Effector memory CD4-positive, alpha-beta T cell (primary cell): ENCODE measurements around the gene SLC6A1.

Experiments
- DNase-seq, 3 donors: peaks; one replicate each; pipeline ENCODE4 v3.0.0-alpha.2; 2020
- H3K27ac ChIP-seq: 2 replicates; pipeline ENCODE4 v1.7.0; 2013; ENCODE audit warnings: mild to moderate bottlenecking, low read length, moderate library complexity; ENCODE audit not compliant: insufficient read depth, poor library complexity, severe bottlenecking
- H3K27me3 ChIP-seq: replicated peaks from 2 replicates; pipeline ENCODE4 v1.7.0; 2013; ENCODE audit warnings: mild to moderate bottlenecking, low read length; ENCODE audit not compliant: insufficient read depth, control insufficient read depth, poor library complexity, severe bottlenecking
- H3K36me3 ChIP-seq: 2 replicates; pipeline ENCODE4 v1.7.0; 2013; ENCODE audit warnings: mild to moderate bottlenecking, low read length, moderate library complexity; ENCODE audit not compliant: control insufficient read depth, insufficient read depth
- H3K4me1 ChIP-seq: 2 replicates; pipeline ENCODE4 v1.7.0; 2013; ENCODE audit warnings: low read length, mild to moderate bottlenecking; ENCODE audit not compliant: control insufficient read depth, insufficient read depth, poor library complexity, severe bottlenecking
- H3K4me3 ChIP-seq: 2 replicates; pipeline ENCODE4 v1.7.0; 2013; ENCODE audit warnings: low read length, low read depth, mild to moderate bottlenecking; ENCODE audit not compliant: insufficient read depth, poor library complexity, severe bottlenecking
- H3K9me3 ChIP-seq: 2 replicates; pipeline ENCODE4 v1.7.0; 2013; ENCODE audit warnings: mild to moderate bottlenecking, low read length, moderate library complexity; ENCODE audit not compliant: control insufficient read depth

SLC6A1 gene

DNA sequence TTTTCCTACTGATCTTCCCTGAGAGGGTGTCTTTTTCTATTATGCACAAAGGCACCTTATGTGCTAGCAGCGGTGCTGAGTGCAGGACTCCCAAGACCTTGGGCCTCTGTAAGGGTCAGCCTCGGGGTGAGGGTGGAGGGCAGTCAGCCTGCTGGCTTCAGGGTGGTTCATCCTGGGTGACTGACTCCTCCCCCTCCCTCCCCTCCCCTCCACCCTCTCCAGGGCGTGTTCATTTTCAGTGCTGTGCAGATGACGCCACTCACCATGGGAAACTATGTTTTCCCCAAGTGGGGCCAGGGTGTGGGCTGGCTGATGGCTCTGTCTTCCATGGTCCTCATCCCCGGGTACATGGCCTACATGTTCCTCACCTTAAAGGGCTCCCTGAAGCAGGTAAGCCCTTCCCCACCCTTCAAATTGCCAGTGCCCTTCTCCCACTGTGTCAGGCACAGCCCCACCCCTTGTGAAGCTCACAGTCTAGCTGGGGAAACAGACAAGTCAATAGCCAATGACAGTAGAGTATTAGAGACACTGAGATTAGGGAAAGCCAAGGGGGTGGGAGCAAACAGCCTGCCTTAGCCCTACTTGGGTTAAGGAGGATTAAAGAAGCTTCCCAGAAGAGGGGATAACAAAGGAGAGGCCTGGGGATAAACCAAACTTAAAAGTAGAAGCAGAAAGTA, 41.9 kb downstream of the SLC6A1 start:
- no peak for DNase-seq
- H3K27ac ChIP-seq: no peak overlapping the region
- H3K9me3 ChIP-seq: no peaks in the 10 kb centered on the region
- no peaks in the 10 kb centered on the region for H3K36me3 ChIP-seq
- no peaks in the 10 kb centered on the region for H3K27me3 ChIP-seq
- no peaks in the 10 kb centered on the region for H3K4me1 ChIP-seq
- H3K4me3 ChIP-seq: no peak overlapping the region

DNA sequence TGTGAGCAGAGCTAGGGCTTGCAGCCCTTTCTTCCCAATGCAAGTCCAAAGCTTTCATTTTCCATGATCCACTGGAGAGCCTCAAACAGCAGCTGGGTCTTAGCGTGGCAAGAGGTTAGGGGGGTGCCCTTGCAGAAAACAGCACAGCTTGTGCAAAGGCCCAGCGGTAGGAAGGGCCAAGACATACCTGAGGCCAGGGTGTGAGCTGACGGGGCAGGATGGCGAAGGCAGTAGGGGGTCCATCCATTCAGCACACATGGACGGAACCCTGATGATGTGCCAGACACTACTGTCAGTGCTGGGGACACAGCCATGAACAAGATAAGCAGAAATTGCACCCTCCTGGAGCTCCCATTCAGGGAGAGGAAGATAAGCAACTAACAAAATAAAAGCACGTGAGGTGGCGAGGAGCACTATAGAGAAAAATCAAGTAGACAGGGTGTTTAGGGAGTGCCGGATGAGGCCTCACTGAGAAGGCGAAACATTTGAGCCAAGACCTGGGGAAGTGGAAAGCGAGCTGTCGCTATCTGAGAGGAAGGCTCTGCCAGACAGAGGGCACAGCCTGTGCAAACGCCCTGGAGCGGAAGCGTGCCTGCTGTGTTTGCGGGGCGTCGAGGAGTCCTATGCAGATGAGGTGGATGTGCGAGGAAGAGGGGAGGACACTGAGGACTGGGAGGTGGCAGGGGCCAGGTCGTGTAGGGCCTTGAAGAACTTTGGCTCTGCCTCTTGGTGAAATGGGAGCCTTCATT, 43.4 kb downstream of the SLC6A1 start:
- no peaks in the 10 kb centered on the region for H3K9me3 ChIP-seq
- no peak overlapping the region for H3K4me3 ChIP-seq
- H3K36me3 ChIP-seq: no peaks in the 10 kb centered on the region
- no peaks in the 10 kb centered on the region for H3K4me1 ChIP-seq
- DNase-seq: no peak
- H3K27me3 ChIP-seq: no peaks in the 10 kb centered on the region
- no peak overlapping the region for H3K27ac ChIP-seq

DNA sequence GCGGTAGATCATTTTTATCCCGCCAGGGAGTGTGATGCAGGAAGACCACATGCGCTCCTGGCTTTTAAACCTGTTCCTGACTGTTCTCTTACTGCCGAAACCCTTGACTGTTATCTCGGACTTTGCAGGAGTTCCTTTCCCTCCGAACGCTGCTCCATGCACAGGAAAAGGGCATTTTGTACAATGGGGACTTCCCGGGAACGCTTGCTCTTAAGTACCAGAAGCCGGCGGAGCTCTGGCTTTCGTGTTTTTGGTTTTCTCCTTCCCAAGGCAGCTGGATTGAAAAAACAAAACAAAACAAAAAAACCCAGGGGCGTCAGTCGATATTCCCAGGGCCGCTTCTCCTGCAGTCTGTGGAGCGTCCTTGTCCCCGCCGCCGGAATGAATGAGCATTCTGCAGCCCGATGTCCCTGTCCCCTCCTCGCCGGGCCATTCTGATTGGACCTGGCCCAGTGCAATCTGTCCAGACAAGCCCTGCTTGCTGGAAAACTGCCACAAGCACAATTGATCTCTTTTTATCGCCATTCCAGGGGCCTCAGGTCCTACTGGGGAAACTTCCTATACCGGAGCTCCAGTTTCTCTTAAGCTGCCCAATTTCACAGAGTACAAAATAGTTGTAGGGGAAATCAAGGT, 44.8 kb downstream of the SLC6A1 start:
- H3K27ac ChIP-seq: no peak overlapping the region
- no peaks in the 10 kb centered on the region for H3K4me1 ChIP-seq
- H3K4me3 ChIP-seq: no peak overlapping the region
- no peak for DNase-seq
- no peaks in the 10 kb centered on the region for H3K36me3 ChIP-seq
- no peaks in the 10 kb centered on the region for H3K27me3 ChIP-seq
- H3K9me3 ChIP-seq: no peaks in the 10 kb centered on the region

DNA sequence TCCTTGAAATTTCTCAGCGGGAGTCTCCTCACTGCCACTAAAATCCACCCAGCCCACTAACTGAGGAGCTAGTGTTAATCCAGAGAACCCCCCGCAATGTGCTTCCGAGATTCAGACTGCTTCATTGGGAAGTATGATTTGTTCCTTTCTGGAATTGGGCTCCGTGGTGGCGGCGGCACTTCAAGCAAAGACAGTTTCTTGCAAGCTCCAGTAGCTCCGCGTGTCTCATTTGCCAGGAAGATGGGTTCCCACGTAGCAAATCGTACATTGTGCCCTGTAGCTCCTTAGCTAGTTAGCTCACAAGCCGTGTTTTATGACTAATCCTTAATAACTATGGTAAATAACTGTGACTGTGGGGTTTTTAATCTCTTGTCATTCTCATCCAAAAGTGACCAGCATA, 45.4 kb downstream of the SLC6A1 start:
- H3K27ac ChIP-seq: no peak overlapping the region
- H3K36me3 ChIP-seq: no peaks in the 10 kb centered on the region
- no peak for DNase-seq
- no peaks in the 10 kb centered on the region for H3K27me3 ChIP-seq
- H3K4me3 ChIP-seq: no peak overlapping the region
- H3K9me3 ChIP-seq: no peaks in the 10 kb centered on the region
- no peaks in the 10 kb centered on the region for H3K4me1 ChIP-seq

DNA sequence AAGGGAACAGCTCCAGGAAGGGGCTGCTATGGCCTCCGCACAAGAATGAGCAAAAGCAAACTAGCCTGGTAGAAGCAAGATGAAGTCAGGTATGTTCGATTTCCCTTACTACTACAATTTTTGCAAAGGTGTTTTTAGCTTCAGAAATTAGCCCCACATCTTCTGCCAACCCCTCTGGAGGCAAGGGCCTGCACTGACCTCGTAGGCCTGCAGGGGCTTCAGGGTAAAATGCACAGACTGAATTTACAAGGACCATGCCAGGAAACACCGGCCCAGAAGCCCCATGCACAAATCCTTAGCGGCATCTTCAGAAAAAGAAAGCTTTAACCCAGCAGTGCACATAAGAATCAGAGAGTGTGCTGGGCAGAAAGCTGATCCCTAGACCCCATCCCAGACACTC, 53.0 kb downstream of the SLC6A1 start:
- DNase-seq: no peak
- no peaks in the 10 kb centered on the region for H3K27me3 ChIP-seq
- no peaks in the 10 kb centered on the region for H3K9me3 ChIP-seq

DNA sequence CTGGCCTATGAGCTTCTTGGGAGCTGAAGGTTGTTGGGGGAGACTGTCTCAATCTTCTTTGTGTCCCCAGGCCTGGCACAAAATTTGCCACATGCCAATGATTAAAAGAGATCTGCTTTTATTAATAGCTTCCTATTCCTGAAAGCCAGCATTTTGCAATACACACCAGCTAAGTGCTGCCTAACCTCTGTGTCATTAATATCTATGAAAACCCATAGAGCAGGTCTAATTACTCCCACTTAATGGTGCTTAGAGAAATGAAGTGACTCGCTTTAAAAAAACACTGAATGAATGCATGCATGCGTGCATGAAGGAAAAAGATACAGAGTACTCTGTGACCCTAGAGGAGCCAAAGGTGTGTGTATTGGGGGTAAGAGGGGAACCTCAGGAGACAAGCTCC, 55.0 kb downstream of the SLC6A1 start:
- no peaks in the 10 kb centered on the region for H3K9me3 ChIP-seq
- no peak overlapping the region for H3K27ac ChIP-seq
- no peak for DNase-seq
- H3K4me3 ChIP-seq: no peak overlapping the region
- no peaks in the 10 kb centered on the region for H3K27me3 ChIP-seq
- no peaks in the 10 kb centered on the region for H3K36me3 ChIP-seq
- no peaks in the 10 kb centered on the region for H3K4me1 ChIP-seq

More for the DNA sequence above, 53.0 kb downstream of the SLC6A1 start:
- Histone ChIP-seq H3K27ac (no peak overlapping the region), H3K4me1 (no peaks in the 10 kb centered on the region), H3K36me3 (no peaks in the 10 kb centered on the region), H3K4me3 (no peak overlapping the region)

DNA sequence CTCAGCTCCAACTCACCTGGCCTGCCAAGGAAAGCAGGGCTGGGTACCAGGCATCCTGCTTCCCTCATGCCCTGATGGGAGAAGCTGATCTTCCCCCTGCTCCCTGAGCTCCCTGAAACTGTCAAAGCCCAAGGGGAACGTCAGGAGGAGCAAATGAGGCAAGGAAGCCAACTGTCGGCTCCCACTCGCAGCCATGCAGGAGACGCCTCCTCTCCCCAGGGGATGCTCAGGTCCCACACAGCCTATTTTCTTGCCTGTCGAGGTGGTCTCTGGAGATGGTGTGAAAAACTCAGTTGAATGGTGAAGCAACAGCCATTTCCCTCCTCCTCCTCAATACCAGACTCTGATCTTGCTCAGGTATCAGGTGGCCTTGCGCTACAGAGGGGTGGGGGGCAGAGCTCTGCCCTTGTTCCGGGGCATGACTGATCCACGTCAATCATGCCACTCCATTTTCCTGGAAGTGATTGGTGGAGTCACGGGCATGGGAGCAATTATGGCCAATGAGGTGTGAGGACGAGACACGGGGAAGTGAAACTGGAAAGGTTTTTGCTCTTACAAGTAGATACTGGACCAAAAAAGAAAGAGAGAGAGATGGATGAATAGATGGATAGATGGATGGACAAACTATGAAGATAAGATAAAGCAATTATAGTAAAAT, 58.2 kb downstream of the SLC6A1 start:
- H3K4me3 ChIP-seq: no peak overlapping the region
- H3K27ac ChIP-seq: no peak overlapping the region
- no peaks in the 10 kb centered on the region for H3K4me1 ChIP-seq
- no peak for DNase-seq
- no peaks in the 10 kb centered on the region for H3K36me3 ChIP-seq
- H3K9me3 ChIP-seq: no peaks in the 10 kb centered on the region
- no peaks in the 10 kb centered on the region for H3K27me3 ChIP-seq

DNA sequence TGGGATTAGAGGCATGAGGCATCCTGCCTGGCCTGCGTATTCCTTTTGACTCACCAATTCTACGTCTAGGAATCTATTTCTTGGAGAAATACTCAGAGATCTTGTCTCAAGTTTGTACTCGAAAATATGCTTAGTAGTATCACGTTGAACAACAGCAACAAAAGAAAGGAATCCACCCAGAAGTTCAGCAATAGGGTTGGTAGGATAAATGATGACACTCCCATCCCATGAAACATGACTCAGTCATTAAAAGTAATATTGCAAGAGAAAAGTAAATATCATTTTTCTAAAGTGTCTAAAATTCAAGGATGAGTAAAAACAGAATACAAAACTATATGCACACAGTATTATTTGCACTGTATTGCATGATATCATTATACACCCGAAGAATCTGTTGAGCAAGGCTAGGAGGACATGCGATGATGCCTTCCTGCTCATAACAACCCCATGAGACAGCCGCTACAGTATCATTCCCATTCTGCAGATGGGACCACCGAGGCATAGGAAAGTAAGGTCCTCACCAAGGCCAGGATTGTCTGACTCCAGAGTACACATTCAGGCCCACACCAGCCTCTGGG, 61.5 kb downstream of the SLC6A1 start:
- H3K27ac ChIP-seq: no peak overlapping the region

DNA sequence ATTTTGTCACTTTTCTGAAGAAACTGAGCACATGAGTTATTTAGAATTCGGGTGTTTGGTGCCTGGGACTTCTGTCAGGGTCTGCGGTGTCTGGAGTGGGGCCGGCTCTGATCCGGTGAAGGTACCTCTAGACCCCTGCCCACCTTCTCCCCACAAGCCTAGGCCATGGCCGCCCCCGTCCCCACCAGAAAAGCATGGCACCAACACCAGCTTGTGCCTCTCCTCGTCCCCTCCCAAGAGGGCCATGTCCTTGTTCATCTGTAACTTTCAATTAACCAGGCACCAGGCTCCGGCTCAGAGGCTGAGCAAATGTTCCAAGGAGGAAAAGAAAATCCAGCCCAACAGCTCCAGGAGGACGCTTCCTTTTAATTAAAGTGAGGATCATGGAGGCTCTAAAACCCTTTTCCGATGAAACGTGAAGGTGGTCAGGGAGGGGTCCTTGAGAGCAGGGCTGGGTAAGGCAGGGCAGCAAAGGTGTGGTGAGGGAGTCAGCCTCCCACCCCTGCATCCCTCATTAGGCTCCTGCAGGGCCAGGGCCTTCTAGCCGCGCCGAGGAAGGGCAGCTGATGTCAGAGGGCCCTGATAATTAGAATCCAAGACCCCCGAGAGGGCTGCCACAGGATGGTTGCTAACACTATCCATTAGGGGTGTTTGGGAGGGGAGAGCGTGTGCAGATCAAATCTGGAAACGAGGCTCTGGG, 62.3 kb downstream of the SLC6A1 start:
- no peak overlapping the region for H3K4me3 ChIP-seq
- H3K4me1 ChIP-seq: no peaks in the 10 kb centered on the region
- no peaks in the 10 kb centered on the region for H3K9me3 ChIP-seq
- H3K27me3 ChIP-seq: no peaks in the 10 kb centered on the region
- no peaks in the 10 kb centered on the region for H3K36me3 ChIP-seq
- H3K27ac ChIP-seq: no peak overlapping the region
- no peak for DNase-seq

More for the DNA sequence above, 61.5 kb downstream of the SLC6A1 start:
- no peak overlapping the region for H3K4me3 ChIP-seq
- no peaks in the 10 kb centered on the region for H3K9me3 ChIP-seq
- no peaks in the 10 kb centered on the region for H3K36me3 ChIP-seq
- DNase-seq: no peak
- no peaks in the 10 kb centered on the region for H3K27me3 ChIP-seq
- H3K4me1 ChIP-seq: no peaks in the 10 kb centered on the region
